Measurements from ENCODE around the gene SPPL2B. TPM values are rescaled to one million over a fixed set of nuclear protein-coding genes. Genes with fewer than 3 reads are reported as not detected.

The SPPL2B gene
- total and polyA plus RNA-seq, 9 of the 15 experiments (the other 6 are each of a cell fraction or from before 2014, with no cell fraction given) = 0.20 to 81.2 (median 15.1) TPM

DNA sequence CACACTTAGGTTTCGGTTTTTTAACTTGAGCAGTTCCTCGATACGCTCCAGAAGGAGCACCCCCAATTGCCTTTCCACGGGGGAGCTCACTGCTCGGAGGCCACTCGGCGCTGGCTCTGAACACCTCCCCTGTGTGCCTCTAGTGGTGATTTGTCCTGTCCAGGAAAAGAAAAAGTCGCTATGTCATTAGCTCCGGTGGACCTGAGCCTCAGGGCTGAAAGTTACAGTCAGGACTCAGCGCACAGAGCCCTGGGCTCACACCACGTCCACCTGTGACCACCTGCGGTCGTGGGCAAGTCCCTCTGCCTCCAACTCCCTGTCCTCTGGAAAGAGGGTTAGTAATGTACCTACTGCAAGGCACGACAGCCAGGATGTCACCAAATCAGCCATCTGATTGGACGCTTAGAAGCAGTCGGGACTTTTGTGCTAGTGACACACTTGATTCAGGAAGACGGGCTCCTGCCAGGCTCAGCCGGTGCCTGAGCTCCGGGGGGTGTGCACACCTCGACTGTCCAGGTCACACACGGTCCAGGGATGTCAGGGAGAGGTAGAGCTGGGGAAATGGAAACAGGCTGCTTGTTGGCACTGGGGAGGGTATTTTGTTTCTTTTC lies 27.7 kb downstream of the SPPL2B start (continued):
- TF ChIP-seq, protein P1, sequence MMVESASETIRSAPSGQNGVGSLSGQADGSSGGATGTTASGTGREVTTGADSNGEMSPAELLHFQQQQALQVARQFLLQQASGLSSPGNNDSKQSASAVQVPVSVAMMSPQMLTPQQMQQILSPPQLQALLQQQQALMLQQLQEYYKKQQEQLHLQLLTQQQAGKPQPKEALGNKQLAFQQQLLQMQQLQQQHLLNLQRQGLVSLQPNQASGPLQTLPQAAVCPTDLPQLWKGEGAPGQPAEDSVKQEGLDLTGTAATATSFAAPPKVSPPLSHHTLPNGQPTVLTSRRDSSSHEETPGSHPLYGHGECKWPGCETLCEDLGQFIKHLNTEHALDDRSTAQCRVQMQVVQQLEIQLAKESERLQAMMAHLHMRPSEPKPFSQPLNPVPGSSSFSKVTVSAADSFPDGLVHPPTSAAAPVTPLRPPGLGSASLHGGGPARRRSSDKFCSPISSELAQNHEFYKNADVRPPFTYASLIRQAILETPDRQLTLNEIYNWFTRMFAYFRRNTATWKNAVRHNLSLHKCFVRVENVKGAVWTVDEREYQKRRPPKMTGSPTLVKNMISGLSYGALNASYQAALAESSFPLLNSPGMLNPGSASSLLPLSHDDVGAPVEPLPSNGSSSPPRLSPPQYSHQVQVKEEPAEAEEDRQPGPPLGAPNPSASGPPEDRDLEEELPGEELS (CRISPR knock-in tag; IDR thresholded peaks at IDR 0.05; ENCODE audit: borderline replicate concordance) = no peak

DNA sequence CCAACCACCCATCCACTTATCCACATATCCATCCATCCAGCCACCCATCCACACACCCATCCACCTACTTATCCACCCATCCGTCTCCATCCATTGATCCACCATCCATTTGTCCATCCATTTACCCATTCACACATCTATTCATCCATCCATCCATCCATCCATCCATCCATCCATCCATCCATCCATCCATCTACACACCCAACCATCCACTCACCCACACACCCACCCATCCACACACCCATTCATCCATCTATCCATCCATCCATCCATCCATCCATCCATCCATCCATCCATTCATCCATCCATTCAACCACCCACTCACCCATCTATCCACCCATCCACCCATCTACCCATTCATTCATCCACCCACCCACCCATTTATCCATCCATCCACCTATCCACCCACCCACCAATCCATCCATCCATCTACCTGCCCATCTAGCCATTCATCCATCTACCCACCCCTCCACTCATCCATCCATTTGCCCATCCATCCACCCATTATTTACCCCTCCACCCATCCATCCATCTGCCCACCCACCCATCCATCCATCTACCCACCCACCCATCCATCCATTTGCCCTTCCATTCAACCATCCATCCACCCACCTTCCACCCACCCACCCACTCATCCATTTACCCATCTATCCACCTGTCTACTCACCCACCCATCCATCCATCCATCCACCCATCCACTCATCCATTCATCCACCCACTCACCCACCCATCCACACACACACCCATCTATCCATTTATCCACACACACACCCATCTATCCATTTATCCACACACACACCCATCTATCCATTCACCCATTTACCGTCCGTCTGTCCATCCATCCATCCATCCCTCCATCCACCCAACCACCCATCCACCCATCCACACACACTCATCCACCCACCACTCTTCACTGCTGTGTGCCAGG lies 29.1 kb downstream of the SPPL2B start:
- WGBS (ENCODE audit: insufficient coverage, low coverage, missing lambda C conversion rate) = 15% methylated on average over 3 of the region's 3 CpGs
- H4K20me1 ChIP-seq (replicated peaks; ENCODE audit: control insufficient read depth, insufficient read depth, low read length) = no peaks in the 10 kb centered on the region
- no peak overlapping the region for H2AFZ ChIP-seq (ENCODE audit: low read depth, low read length)
- CTCF ChIA-PET (ENCODE audit: low intra/inter-chr PET ratio) = no interaction called here
- no peak for ATAC-seq
- POLR2A ChIA-PET = no interaction called here
- H3K27me3 ChIP-seq (ENCODE audit: control insufficient read depth in 2 of 2, insufficient read depth in 2 of 2, low read length in 2 of 2) = peaks cover 16 to 36% of the 10 kb centered on the region in 2 experiments; a peak in 4 of 5 replicates
- peaks cover 5% of the 10 kb centered on the region for H3K9me1 ChIP-seq (ENCODE audit: control insufficient read depth, insufficient read depth, low read length)
- DNase-seq (ENCODE audit: extremely low read depth in 1 of 4, low spot score in 3 of 4) = no peak
- H3K4me2 ChIP-seq (ENCODE audit: insufficient read depth, low read length) = no peak overlapping the region
- in situ Hi-C loops (cut with MboI) = no loop called here
- peaks cover 0 to 35% of the 10 kb centered on the region in 2 experiments; a peak in 3 of 5 replicates for H3K4me1 ChIP-seq (replicated peaks in 1 of 2; ENCODE audit: control insufficient read depth in 2 of 2, insufficient read depth in 2 of 2, low read length in 2 of 2)
- no peak overlapping the region for H3K9ac ChIP-seq (ENCODE audit: insufficient read depth in 1 of 2, low read depth in 2 of 2, low read length in 2 of 2)
- no peak overlapping the region for H3K4me3 ChIP-seq
- H3K27ac ChIP-seq (ENCODE audit: extremely low read depth, low read depth, low read length) = no peak overlapping the region
- FAIRE-seq = peak; percentile 32
- no peak for TF ChIP-seq CC2D1A (IDR thresholded peaks at IDR 0.05)
- peak; percentile 30 for TF ChIP-seq EGR1 (conservative IDR thresholded peaks at IDR 0.05)
- peaks cover 13% of the 10 kb centered on the region; the same call in 1 of the 3 replicates for H3K36me3 ChIP-seq (ENCODE audit: control insufficient read depth, insufficient read depth, low read length)
- H3K79me2 ChIP-seq (ENCODE audit: control insufficient read depth, insufficient read depth, low read length) = no peaks in the 10 kb centered on the region
- BruUV-seq (replicated peaks) = no TSS peak
- intact Hi-C loops (cut with micrococcal nuclease) = no loop called here
- H3K9me3 ChIP-seq (replicated peaks; ENCODE audit: control insufficient read depth, insufficient read depth, low read depth, low read length) = no peaks in the 10 kb centered on the region; the same call in 1 of the 2 replicates

All from K562 (cell line).